Type B pancreatic cell (in vitro differentiated cells): ENCODE measurements around the gene GAS2. TPM values are rescaled to one million over a fixed set of nuclear protein-coding genes. Genes with fewer than 3 reads are reported as not detected.

ENCODE experiments used
- DNase-seq: peaks from one replicate; pipeline ENCODE4 v3.0.0; 2021; ENCODE audit warnings: mixed read lengths; ENCODE audit not compliant: unreplicated experiment; ENCODE audit errors: extremely low spot score
- H3K27ac Mint-ChIP-seq: 2 replicates; pipeline ENCODE4 v1.8.0; 2021; ENCODE audit warnings: mild to moderate bottlenecking, mixed read lengths
- H3K27me3 Mint-ChIP-seq: 2 replicates; pipeline ENCODE4 v1.8.0; 2021; ENCODE audit warnings: mixed read lengths
- H3K36me3 Mint-ChIP-seq: 2 replicates; pipeline ENCODE4 v1.8.0; 2021; ENCODE audit warnings: mixed read lengths
- H3K4me1 Mint-ChIP-seq: one replicate; pipeline ENCODE4 v1.8.0; 2021; ENCODE audit warnings: mixed read lengths; ENCODE audit not compliant: unreplicated experiment
- H3K4me3 Mint-ChIP-seq: 2 replicates; pipeline ENCODE4 v1.8.0; 2021; ENCODE audit warnings: mild to moderate bottlenecking, mixed read lengths
- H3K9me3 Mint-ChIP-seq: 2 replicates; pipeline ENCODE4 v1.8.0; 2021; ENCODE audit warnings: mixed read lengths
- total RNA-seq: library from RNA; stranded (reverse); gene quantifications from 2 replicates; pipeline ENCODE4 v1.2.1, GENCODE V29; 2021; ENCODE audit warnings: low replicate concordance
- TF ChIP-seq, protein P1 (sequence below): fragments of 200-600 bp; sonication (generic); conservative IDR thresholded peaks from 2 replicates; pipeline ENCODE4 v1.5.0; 2021; ENCODE audit warnings: antibody characterized with exemption, mild to moderate bottlenecking

GAS2 gene
- total RNA-seq, 1 donor from 2014 or later, result 15.6 TPM

DNA sequence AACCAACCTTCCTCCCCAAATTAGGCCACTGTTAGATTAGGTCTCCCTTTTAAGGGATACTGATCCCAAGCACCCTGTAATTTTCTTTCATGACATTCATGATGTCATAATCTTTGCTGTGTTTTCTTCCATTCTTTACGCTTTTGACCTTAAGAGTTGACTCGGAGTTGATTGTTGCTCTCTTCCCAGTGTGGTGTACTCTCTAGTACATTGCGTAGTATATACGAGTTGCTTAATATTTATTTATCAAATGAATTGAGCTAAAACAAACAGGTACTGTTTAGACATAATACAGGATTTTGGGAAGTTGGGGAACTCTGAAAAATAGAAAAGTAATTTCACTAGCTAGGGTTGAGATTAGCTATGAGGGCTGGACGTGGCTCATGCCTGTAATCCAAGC lies 113.4 kb downstream of the GAS2 start:
- H3K27ac Mint-ChIP-seq, result no peak overlapping the region
- no peaks in the 10 kb centered on the region for H3K36me3 Mint-ChIP-seq
- TF ChIP-seq, protein P1, sequence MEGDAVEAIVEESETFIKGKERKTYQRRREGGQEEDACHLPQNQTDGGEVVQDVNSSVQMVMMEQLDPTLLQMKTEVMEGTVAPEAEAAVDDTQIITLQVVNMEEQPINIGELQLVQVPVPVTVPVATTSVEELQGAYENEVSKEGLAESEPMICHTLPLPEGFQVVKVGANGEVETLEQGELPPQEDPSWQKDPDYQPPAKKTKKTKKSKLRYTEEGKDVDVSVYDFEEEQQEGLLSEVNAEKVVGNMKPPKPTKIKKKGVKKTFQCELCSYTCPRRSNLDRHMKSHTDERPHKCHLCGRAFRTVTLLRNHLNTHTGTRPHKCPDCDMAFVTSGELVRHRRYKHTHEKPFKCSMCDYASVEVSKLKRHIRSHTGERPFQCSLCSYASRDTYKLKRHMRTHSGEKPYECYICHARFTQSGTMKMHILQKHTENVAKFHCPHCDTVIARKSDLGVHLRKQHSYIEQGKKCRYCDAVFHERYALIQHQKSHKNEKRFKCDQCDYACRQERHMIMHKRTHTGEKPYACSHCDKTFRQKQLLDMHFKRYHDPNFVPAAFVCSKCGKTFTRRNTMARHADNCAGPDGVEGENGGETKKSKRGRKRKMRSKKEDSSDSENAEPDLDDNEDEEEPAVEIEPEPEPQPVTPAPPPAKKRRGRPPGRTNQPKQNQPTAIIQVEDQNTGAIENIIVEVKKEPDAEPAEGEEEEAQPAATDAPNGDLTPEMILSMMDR, result no peak
- H3K9me3 Mint-ChIP-seq, result peaks cover 9% of the 10 kb centered on the region
- H3K4me1 Mint-ChIP-seq, result peaks cover 4% of the 10 kb centered on the region
- no peaks in the 10 kb centered on the region for H3K27me3 Mint-ChIP-seq
- H3K4me3 Mint-ChIP-seq, result no peak overlapping the region
- DNase-seq, result no peak

DNA sequence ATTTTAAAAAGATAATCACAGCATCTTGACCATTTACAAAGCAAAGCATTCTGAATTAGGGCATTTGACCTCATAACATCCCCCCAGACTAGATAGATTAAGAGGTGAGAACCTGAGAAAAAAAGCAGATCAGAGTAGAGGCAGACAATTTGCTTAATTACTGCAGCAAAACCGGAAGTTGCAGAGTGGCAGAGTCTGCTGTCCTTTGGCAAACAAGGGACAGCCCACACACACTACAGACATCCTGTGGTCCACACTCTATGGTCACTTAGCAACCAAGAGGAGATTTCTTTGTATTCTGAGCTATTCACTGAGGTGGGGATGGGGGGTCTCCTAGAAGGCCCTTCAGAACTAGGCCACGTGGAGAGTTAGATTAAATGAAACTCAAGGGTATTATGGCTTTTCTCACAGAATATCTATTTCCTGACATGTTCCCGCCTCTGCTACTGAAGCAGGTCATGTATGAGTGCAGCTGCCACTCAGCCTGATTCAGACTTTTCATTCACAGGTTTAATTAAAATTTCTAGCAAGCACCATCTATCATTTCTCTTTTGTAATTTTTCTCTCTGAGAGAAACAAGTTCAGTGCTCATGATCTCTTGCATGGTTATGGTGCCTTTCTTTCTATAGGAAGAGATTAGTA lies 114.7 kb downstream of the GAS2 start:
- H3K4me1 Mint-ChIP-seq, result peaks cover 4% of the 10 kb centered on the region
- no peak for DNase-seq
- H3K4me3 Mint-ChIP-seq, result no peak overlapping the region
- H3K36me3 Mint-ChIP-seq, result no peaks in the 10 kb centered on the region
- peaks cover 9% of the 10 kb centered on the region for H3K9me3 Mint-ChIP-seq
- TF ChIP-seq, protein P1, result no peak
- H3K27ac Mint-ChIP-seq, result no peak overlapping the region
- H3K27me3 Mint-ChIP-seq, result no peaks in the 10 kb centered on the region

GRCh38 chr11:22785251-22785650 lies 118.8 kb downstream of the GAS2 start:
- H3K4me3 Mint-ChIP-seq, result no peak overlapping the region
- H3K36me3 Mint-ChIP-seq, result no peaks in the 10 kb centered on the region
- peaks cover 9% of the 10 kb centered on the region for H3K4me1 Mint-ChIP-seq
- H3K9me3 Mint-ChIP-seq, result peaks cover 9% of the 10 kb centered on the region
- DNase-seq, result no peak
- H3K27me3 Mint-ChIP-seq, result no peaks in the 10 kb centered on the region
- H3K27ac Mint-ChIP-seq, result no peak overlapping the region
- TF ChIP-seq, protein P1, result no peak

DNA sequence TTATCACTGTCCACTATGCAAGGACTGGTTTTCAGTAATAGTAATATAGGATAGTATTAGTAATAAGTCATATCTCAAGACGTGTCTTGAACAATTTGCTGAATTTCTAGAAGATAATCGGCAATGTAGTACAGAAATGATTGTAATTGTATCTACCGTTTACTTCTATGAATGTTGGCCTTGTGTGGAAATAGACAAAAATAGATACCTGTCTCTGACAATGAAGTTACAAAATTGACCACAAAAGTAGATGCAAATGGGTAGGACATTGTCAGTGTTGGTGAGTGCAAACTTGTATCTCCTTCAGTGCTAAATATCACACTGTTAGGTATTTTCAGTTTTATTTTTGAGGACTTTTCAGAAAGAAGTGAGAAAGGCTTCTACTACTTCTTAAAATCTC lies 120.1 kb downstream of the GAS2 start:
- no peaks in the 10 kb centered on the region for H3K27me3 Mint-ChIP-seq
- no peaks in the 10 kb centered on the region for H3K36me3 Mint-ChIP-seq
- TF ChIP-seq, protein P1, result no peak
- no peak for DNase-seq
- peaks cover 9% of the 10 kb centered on the region for H3K9me3 Mint-ChIP-seq
- no peak overlapping the region for H3K27ac Mint-ChIP-seq
- H3K4me1 Mint-ChIP-seq, result peaks cover 5% of the 10 kb centered on the region
- H3K4me3 Mint-ChIP-seq, result no peak overlapping the region

DNA sequence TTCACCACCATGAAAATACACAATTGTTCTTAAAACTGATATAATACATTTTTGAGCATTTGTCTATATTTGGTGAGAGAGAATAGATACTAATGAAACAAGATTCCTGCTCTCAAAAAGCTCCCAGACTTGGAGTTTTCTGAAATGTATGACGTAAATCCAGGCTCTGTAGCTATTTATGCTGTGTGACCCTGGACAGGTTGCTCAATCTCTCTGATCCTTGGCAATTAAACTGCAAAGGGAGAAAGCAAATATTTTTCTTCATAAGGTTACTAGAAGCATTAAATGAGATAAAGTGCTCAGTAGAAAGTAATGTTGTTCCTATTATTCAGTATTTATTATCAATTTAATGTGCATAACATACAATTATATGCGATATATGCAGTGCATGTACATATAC lies 120.6 kb downstream of the GAS2 start:
- Mint-ChIP-seq H3K4me1 (peaks cover 9% of the 10 kb centered on the region), H3K27ac (no peak overlapping the region), H3K27me3 (no peaks in the 10 kb centered on the region), H3K9me3 (peaks cover 9% of the 10 kb centered on the region), H3K36me3 (no peaks in the 10 kb centered on the region), H3K4me3 (no peak overlapping the region)
- TF ChIP-seq, protein P1, result no peak
- DNase-seq, result no peak
